Inferior parietal cortex (tissue), 1 donor: ENCODE data around the gene CDH13.

Experiments
- DNase-seq: peaks from one replicate; pipeline ENCODE4 v3.0.0-alpha.2; 2016; ENCODE audit errors: extremely low spot score

CDH13 gene

DNA sequence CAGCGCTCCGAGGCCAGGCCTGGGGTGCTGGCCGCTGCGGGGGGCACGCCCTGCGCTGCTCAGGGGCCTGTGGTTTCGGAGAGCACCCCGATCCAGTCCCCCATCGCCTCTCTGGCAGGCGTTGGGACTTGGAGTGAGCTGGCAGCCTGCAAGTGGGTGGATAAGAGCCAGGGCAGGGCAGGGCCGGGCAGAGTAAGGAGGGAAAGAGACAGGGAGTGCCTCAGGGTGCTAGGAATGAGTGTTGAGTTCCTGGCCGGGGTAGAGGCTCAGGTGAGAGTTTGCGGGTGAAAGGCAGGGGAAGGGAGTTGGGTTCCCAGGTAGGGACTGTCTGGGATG lies 1.3 kb downstream of the CDH13 start:
- DNase-seq, result no peak

DNA sequence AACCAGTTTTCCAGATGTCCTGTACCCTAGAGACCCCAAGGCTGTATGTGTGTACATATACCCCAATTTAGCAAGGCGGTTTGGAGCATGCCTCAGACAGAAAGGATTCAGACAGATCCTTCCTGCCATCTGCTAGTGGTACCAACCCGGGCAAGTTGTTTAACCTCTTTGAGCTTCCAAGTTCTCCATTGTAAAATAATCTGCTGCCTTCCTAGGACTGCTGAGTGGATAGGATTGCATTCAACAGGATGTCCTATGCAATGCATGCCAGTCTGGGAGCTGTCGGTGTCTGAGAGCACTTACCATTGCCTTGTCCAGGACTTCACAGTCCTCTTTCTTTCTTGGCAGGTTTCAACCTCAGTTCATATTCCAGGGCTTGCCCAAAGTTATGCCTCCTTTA lies 1.9 kb downstream of the CDH13 start:
- no peak for DNase-seq

DNA sequence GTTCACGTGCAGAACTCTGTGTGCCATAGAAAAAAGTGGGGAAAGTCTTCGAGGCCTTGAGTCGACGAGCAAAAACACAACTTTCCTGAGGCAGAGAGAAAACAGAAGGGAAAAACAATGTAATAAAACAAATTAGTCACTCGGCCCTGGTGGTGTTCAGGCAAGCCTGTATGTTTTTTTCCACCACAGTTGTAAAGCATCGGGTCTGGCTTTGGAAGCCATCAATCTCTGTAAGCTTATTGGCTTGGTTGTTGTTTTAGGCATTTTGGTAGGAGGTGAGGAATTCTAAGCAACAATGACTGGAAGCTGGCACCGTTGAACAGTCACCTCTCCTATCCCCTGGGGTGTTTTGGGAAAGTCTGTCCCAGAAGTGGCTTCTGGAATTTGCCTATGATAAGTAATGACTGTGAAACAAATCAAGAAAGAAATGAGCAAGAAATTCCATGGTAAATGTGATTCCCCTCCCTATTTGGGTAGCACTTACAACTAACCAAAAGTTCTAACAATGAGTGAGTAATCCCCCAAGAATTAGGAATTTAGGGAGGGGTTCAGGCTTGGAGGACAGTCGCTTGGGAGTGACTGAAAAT lies 2.8 kb downstream of the CDH13 start:
- no peak for DNase-seq

DNA sequence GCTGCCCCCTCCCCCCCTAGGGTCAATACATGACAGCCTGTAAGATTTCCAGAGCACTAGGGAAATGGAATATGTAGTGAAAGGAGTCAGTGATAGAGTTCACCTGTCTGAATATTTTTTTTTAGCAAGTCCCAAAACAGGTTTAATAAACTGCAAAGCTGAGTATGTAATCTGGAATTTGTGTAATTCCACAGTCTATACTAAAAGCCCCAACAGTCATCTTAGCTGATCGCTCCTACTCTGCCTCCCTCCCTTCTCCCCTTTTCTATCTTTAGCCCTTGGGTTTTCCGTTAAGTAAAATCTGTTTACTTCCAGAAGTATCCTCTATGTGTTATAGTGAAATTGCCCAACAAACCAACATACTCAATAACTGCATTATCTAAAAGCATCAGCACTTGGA lies 3.5 kb downstream of the CDH13 start:
- no peak for DNase-seq

DNA sequence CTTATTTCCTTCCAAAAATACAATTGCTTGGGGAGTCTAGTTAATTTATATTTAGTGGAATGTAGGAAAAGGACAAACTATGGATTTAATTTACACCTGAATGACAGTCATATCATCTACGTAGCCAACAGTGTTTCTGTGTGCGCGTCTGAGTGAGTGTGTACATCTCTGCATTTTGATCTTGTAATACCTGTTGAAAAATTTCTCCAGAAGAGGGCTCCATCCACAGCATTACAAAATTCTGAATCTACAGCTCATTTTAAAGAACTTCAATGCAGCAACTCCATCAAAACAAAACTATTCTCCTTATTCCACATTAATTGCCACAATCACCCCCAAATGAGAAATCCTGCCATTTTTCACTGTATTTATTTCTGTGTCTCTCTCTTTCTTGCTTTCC lies 3.9 kb downstream of the CDH13 start:
- peak; percentile 69 for DNase-seq

DNA sequence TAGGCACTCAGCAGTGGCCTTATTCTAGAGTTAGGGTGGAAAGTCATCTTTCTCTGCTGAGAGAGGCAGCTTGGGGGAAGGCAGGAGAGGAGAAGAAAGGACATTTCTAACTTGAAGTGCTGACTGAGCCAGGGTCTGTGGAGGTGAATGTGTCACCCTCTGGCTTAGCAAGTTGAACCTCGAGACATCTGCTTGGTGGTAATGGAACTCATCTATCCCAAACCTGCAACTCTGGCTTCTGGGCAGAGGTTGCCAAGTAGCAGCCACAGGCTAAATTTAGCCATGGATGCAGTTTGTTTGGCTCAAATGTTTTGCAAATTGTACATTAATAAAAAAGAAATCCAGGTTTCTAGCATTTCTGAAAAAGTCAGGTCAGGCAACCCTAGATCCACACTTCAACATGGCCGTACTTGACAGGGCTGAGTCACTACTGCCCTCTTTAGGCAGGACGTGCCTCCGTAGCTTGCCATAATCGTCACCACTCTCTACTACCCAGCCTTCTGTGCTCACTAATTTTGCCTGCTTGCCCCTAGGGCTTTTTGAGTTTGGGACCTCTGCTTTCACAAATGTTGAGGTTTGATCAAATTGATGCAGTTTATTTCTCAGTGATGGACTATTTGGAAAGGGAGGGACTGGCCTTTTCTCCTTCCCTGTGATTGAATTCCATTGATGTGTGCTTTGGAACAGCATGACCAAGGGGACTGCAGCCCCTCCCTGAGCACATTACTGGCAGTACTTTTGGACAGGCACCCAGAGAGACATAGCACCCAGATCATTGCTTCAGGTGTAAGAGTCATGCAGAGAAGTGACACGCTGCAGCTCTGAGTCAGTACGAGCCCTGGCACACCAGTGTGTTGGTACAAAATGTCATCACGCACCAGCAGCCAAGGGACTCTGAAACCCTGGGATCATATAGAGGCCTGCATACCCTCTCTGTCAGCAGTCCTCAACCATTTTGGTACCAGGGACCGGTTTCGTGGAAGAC lies 5.2 kb downstream of the CDH13 start:
- no peak for DNase-seq

DNA sequence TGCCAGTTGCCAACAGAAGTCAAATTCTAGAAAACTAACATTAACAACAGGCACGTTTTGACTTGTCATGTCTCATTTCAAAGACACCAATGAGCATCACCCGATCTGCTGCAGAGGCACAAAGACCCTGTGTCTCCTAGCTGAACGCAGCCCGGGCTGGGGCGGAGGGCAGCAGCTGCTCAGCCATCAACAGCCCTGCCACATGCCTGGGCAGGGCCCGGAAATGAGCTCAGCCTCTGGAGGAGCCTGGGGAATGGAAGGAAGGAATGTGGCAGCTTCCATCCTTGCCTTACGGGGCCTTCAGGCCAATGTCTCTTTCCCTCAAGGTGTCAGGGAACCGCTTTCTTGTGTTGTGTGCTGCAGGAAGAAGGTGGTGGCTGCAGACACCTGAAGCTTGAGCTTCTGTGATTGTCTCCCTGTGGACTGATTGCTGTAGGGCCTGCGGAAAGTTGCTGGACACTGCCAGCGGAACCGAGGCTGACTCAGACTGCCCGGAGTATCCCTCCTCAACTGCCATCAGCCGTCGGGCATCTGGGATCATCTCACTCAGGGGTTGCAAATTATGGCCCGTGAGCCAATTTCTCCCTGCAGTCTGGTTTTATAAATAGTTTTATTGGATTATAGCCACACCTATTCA lies 7.3 kb downstream of the CDH13 start:
- DNase-seq, result peak; percentile 62

DNA sequence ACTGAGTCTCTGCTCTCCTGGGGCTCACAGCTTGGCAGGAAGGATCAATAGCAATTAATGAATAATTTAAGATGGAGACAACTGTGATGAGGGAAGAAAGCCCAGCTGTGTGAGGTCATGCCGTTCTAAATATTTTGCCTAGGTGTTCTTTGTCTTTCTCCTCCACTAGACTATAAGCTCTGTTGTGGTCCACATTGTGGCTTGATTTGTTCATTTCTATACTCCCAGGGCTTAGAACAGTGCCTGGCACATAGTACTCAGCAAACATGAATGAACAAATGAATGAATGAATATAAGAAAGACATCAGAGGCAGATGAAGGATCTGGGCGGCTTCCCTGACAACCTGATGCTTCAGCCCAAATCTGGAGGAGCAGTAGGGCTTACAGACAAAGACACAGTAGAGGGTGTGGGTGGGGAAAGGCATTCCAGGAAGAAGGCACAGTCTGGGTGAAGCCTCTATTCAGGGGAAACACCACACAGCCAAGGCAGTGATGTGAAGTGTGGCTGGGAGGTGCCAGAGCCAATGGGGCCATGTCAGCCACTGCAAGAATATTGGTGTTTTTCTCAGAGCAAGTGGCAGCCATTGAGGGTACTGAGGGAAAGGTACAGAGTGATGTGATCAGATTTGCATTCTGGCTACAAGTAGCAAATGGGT lies 8.3 kb downstream of the CDH13 start:
- DNase-seq, result no peak

DNA sequence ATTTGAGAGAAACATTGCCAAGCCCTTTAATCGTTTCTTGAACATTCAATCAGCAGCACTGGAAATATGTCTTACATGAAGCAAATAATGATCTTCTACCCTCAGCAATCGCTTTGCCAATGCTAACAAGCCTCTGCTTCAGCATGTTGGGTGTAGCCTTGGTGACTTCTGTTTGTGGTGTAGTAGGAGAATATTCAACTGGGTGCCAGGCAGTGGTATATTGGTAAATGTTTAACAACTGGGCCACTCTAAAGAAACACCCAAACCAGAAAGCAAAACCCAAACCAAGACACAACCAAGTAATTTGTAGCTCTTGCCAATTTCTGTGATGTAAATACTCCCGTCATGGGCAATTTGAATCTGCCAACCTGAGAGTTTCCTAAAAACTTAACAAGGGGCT lies 9.7 kb downstream of the CDH13 start:
- no peak for DNase-seq

DNA sequence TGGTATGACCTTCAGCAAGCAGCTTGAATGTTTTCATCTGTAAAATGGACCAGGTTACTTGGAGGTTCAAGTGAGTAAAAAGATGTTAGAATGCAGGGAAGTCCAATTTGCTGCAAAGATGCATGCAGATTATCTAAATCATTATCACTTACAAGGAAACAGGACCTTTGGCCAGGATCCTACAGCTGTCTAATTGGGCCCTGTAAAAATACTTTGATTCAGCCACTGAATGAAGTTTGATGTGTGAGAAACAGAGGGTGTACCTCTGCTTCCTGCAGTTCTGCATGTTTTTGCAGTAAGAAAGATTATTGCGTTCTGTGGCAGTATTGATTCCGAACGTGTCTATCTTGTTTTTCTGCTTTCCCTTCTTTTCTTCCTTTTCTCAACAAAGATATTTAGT lies 10.2 kb downstream of the CDH13 start:
- no peak for DNase-seq

DNA sequence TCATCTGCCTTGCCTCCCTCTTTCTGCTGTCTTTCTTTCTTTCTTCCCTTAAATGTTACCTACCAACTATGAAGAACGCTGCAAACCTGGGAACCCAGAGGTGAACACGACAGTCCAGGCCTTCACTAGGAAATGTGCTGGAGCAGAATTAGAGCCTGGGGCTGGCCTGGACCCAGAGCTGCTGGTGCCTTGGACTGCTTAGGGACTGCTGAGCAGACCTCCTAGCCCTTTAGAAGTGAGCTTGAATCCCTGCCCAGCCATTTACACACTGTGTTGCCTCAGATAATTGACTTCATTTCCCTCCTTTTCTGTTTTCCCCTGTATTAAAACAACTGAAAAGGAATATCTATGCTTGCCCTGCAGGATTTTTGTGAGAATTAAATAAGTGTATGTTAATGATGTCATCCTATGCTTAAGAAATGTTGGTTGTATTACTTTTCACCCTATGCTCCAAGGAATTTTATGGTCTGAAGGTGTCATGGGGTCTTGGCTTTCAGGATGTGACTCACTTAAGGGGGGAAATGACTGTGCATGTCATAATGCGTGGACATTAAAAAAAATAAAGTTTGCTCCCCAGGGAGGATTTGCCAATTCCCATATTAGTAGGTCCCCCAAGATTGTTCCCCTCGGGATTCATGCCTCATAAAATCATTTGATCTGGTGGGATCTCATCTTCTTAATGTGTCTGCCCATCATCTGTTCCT lies 11.5 kb downstream of the CDH13 start:
- no peak for DNase-seq

DNA sequence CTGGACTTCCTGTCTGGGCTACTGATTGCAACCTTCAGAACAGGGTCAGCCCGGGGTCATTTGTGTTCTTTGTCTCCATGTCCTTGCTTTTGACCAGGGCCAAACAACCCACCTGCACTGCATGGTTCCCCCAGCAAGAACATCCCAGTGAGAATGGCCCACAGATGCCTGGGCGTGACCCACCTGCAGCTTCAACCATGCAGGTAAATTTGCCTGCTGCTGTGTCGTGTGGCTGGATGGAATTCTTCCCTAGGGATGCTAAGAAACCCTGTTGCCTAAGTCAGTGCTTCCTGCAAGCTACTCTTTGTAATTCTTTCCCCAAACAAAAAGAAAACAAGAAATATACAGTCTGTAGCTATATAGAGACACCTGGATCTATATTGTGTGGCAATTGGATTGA lies 12.5 kb downstream of the CDH13 start:
- no peak for DNase-seq

DNA sequence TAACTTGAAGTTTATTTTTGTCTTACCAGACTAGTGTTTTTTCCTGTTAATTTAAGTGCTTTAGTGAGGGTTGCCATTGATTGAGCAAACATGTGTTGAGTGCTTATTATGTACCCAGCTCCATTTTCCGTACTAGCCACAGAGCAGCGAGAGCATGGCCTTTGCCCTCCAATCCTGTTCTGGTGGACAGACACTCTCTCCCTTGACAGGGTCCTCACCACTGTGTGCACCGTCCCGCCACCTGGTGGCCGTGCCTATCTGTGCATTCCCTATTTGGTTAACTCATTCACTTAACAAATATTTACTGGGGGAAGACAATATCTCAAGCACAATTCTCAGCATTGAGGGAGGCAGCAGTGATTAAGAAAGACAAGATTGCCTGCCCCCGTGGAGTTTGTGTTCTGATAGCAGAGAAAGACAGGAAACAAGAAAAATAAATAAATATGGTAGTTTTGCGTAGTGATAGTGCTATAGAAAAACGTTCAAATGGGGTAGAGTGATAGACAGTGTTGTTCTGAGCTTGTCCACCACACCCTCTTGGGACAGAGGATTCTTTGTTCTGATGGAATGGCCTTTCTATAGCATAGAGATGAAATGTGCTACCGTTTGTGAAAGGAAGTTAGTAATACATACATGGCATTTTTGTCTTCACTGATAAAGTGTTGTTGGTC lies 13.0 kb downstream of the CDH13 start:
- DNase-seq, result peak; percentile 65

DNA sequence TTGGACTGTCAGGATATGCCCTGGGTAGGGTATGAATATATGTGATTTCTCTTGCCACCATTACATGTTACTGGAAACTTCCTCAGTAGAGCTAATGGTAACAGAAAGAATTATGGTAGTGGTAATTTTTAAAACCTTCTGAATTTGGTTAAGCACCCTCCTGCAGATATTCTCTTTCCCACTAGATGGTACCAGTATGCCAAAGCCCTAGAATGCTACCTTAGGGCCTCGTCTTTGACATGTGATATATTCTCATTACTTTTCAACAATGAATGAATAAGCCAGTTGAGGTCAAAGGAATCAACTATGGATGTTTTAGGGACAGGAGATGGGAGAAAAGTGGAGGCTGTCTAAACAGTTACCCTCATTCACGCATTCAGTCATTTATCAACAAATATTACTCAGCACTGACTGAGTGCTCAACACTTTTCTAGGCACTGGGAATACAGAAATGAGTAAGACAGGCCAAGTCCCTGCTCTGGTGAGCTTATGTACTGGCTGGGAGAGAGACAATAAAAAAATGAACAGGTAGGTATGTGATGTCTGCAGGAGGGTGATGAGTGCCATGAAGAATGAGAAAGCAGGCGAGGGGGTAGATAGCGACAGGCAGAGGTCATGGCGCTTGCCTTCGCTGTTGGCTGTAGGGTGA lies 14.7 kb downstream of the CDH13 start:
- DNase-seq, result no peak

DNA sequence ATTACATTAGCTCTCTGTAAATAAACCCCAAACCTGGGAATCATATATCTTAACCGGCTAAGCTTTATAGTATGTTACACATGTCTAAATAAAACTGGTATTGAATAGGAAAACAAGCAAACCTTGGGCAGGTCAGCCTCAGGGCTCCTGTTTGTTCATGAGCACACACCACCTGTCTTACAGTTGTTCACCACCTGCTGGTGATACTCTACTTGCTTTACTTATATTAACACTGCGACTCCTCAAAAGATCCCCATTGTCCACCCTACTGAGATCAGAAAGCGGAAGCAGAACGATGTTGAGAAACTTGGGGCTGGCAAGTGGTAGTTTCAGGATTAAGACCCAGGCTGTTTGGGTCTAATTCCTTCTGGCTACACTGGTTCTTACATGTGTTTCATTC lies 16.4 kb downstream of the CDH13 start:
- DNase-seq, result no peak

DNA sequence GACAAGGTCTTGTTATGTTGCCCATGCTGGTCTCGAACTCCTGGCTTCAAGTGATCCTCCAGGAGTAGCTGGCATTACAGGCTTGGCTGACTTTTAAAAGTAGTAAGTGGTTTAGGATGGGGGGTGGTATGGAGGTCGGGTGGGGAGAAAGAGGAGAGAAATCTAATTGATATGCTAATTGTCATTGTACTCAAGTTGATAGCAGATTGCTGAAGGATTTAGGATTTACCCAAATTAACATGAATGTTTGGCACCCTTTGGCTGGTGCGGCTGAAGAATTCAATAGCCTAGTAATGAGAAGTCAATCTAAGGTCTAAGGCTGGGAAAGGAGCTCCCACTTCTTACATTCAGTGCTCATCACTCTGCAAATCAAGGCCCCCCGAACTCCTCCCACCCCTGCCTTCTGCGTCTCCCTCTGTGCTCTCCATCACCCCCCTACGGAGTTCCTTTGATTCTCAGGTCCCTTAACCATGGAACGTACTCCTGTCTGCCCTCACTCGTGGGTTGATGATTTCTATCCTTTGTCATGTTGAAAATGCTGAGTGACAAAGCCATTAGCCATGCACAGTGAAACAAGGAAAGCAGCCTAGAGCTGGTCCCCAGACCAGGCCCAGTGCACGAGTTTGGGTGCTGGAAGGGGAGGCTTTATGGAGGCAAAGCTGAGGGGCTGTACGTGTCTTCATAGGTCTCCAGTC lies 17.3 kb downstream of the CDH13 start:
- no peak for DNase-seq

DNA sequence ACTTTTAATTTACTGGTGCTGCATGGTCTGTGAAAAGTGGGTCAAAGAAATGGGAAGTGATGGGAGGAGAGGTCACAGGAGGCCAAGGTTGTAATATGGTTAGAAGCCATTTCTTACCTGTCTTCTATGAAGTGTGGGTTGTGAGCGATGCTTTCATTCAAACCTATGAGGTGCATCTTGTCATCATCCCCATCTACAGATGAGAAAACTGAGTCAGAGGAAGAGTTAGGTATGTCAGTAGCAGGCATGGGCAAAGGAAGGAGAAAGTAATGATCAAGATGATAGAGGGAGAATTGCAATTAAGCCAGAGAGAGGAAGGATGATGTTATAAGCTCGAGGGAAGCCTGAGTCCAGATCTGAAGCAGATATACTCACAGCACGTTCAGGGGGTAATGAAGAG lies 19.7 kb downstream of the CDH13 start:
- DNase-seq, result no peak

DNA sequence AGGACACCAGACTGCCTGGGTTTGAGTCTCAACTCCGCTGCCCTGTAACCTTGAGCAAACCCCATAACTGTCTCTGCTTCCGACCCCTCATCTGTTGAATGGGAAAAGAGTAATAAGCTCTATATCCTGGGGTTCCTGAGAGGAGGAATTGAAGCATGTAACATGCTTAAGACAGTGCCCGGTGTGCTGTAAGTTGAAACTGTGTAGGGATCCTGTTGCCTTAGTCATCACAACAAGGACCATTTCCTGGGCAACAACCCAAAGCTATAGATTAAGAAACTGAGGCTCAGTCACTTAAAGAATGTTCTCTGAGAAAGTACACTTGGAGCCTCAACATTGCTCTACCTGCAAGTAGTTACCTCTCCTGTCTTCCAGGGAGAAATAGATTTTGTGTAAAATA lies 23.0 kb downstream of the CDH13 start:
- DNase-seq, result no peak

DNA sequence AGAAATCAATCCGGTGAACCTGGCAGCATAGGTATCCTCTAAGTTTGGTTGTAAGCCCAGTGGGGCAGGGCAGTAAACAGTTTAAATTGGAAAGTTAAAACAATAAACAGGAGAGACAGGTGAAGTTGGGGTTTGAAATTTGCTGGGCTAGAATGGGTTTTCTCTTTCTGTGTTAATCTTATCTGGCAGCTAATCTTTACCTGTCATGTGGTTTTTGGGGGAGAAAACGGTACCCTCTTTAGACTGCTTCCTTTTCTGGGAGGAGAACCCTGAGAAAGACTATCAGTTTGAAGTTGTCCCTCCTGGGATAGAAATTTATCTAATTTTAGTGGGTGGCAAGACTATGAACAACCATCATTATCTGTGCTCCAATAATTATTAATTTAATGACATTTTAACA lies 24.0 kb downstream of the CDH13 start:
- DNase-seq, result no peak

DNA sequence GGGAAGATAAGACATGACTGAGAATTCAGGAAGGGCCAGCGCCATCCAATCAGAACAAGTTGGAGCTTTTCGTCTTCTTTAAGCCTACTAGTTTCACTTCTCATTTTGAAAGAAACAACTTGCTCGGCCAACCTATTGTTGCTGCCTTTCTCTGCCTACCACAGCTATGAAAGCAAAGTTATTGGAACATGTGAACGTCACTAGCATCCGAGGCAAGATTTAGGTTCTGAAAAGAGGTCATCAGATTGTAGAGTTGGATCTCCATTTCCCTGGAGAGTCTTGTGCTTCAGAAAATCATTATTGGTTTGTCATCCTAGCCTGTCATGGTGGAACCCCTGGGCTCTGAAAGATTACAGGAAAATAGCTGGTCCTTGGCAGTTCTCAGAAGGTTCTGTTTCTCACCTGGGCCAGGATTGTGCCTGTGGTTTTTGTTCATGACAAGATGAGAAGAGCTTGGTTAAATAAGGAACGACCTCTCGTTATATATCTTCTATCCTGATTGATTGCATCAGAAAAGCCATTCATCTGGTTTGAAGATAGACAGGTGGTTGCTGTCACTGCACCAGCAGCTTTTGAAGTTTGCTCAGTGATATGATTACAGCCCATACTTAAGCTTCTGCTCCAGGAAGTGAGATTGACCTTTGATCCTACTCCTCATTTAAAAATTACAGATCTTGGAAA lies 25.3 kb downstream of the CDH13 start:
- no peak for DNase-seq
